BE2C (cell line): ENCODE data around the gene CEL.
"Not testable (repeated sequence)": the region's sequence is repeated elsewhere in the genome, so short reads cannot be mapped to it uniquely, and the experiment has no call there.

Source experiments
- DNase-seq: peaks from one replicate; pipeline ENCODE4 v3.0.0-alpha.2; 2020
- H3K27me3 ChIP-seq: fragments of 250-450 bp; sonication (Bioruptor Pico); 2 replicates; pipeline ENCODE4 v1.5.1; 2020; ENCODE audit warnings: mild to moderate bottlenecking
- H3K36me3 ChIP-seq: fragments of 250-450 bp; sonication (Bioruptor Pico); 2 replicates; pipeline ENCODE4 v1.5.1; 2020; ENCODE audit warnings: mild to moderate bottlenecking
- H3K4me1 ChIP-seq: fragments of 250-450 bp; sonication (Bioruptor Pico); 2 replicates; pipeline ENCODE4 v1.5.1; 2020
- H3K4me3 ChIP-seq: 2 replicates; pipeline ENCODE4 v1.5.1; 2011; ENCODE audit warnings: low read depth, low read length
- H3K9me3 ChIP-seq: fragments of 250-450 bp; sonication (Bioruptor Pico); 2 replicates; pipeline ENCODE4 v1.5.1; 2020
- TF ChIP-seq, protein P1 (sequence below): IDR thresholded peaks from 2 replicates; pipeline ENCODE4 v1.5.1; 2012; ENCODE audit warnings: mild to moderate bottlenecking, low read depth, low read length

CEL gene

GRCh38 chr9:133071484-133072150 lies 9.8 kb downstream of the CEL start:
- Histone ChIP-seq H3K9me3 (no peaks in the 10 kb centered on the region), H3K4me3 (no peak overlapping the region), H3K27me3 (no peaks in the 10 kb centered on the region), H3K36me3 (no peaks in the 10 kb centered on the region), H3K4me1 (no peaks in the 10 kb centered on the region)
- TF ChIP-seq, protein P1, sequence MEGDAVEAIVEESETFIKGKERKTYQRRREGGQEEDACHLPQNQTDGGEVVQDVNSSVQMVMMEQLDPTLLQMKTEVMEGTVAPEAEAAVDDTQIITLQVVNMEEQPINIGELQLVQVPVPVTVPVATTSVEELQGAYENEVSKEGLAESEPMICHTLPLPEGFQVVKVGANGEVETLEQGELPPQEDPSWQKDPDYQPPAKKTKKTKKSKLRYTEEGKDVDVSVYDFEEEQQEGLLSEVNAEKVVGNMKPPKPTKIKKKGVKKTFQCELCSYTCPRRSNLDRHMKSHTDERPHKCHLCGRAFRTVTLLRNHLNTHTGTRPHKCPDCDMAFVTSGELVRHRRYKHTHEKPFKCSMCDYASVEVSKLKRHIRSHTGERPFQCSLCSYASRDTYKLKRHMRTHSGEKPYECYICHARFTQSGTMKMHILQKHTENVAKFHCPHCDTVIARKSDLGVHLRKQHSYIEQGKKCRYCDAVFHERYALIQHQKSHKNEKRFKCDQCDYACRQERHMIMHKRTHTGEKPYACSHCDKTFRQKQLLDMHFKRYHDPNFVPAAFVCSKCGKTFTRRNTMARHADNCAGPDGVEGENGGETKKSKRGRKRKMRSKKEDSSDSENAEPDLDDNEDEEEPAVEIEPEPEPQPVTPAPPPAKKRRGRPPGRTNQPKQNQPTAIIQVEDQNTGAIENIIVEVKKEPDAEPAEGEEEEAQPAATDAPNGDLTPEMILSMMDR, result no peak
- no peak for DNase-seq

DNA sequence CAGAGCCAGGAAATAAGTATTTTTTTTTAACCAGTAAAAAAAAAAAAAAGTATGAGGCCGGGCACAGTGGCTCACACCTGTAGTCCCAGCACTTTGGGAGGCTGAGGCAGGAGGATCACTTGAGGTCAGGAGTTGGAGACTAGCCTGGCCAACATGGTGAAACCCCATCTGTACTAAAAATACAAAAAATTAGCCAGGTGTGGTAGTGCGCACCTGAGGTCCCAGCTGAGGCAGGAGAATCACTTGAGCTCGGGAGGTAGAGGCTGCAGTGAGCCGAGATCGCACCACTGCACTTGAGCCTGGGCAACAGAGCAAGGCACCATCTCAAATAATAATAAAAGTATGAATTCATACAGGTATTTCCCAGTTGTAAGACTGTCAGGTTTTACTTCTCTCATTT lies 10.4 kb downstream of the CEL start:
- H3K36me3 ChIP-seq, DNase-seq, H3K9me3 ChIP-seq, H3K27me3 ChIP-seq, H3K4me3 ChIP-seq, H3K4me1 ChIP-seq: not testable (repeated sequence)

- no peak overlapping the region for H3K4me3 ChIP-seq
- no peaks in the 10 kb centered on the region for H3K9me3 ChIP-seq
- no peaks in the 10 kb centered on the region for H3K27me3 ChIP-seq
- no peaks in the 10 kb centered on the region for H3K36me3 ChIP-seq
- TF ChIP-seq, protein P1, result no peak
- H3K4me1 ChIP-seq, result no peaks in the 10 kb centered on the region
- DNase-seq, result no peak
Measured at GRCh38 chr9:133073086-133074014, 11.6 kb downstream of the CEL start.

DNA sequence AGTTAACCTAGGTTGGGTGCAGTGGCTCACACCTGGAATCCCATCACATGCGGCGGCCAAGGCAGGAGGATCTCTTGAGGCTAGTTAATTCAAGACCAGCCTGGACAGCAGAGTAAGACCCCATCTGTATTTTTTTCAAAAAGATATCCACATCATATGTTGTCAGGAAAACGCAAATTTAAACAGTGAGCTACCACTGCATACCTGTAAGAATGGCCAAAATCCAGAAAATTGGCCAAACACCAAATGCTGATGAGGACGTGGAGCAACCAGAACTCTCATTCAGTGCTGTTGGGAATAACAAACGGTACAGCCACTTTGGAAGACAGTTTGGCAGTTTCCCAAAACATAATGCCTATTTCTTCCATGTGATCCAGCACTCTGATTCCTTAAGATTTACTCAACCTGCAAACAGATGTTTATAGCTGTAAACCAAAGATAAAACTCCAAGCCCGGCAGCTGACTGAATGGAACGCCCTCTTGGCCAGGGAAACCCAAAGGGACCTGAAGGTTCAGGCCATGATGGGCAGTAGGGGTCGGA lies 12.4 kb downstream of the CEL start:
- H3K4me1 ChIP-seq, result no peaks in the 10 kb centered on the region
- no peaks in the 10 kb centered on the region for H3K9me3 ChIP-seq
- H3K4me3 ChIP-seq, result no peak overlapping the region
- no peaks in the 10 kb centered on the region for H3K36me3 ChIP-seq
- no peak for DNase-seq
- TF ChIP-seq, protein P1, result no peak
- no peaks in the 10 kb centered on the region for H3K27me3 ChIP-seq

DNA sequence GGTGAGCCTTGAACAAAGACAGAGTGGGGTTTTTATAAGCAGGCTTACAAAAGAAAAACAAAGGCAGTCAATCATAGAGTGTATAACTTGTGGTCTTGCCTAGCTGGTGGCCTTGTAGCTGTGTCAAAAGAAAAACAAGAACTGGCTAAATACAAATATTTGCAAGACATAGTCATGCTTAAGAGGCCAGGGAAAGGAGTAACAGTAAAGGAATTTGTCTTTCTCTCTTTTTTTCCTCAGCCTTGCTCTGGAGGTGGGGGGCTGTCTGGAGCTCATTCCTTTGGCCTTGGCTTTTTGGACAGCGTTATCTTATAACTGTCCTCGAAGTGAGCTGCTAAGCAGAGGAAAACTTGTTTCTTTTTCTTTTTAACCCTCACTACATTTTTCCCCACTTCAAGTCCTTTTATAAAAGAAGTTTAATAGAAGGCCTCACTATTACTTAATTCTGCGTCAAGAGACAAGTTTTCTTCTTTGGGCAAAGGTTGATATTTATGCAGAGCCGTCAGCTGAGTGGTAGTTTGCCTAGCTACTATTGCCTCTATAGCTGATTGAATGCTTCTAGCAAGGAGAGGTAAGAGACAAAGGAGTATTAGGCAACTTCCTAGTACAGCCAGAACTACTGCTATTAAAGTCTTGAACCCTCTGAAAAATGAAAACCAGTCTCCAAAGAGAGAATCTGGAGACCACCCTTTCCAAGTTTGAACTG lies 14.3 kb downstream of the CEL start:
- TF ChIP-seq, protein P1, result no peak
- Histone ChIP-seq H3K9me3 (no peaks in the 10 kb centered on the region), H3K27me3 (no peaks in the 10 kb centered on the region), H3K4me3 (no peak overlapping the region), H3K4me1 (no peaks in the 10 kb centered on the region), H3K36me3 (no peaks in the 10 kb centered on the region)
- DNase-seq, result no peak

- Histone ChIP-seq H3K9me3 (no peaks in the 10 kb centered on the region), H3K4me3 (no peak overlapping the region), H3K4me1 (no peaks in the 10 kb centered on the region), H3K27me3 (no peaks in the 10 kb centered on the region), H3K36me3 (no peaks in the 10 kb centered on the region)
- no peak for DNase-seq
- TF ChIP-seq, protein P1, result no peak
Measured at GRCh38 chr9:133076691-133077090, 14.9 kb downstream of the CEL start.
